NT2/D1 (cell line): ENCODE measurements around the gene CDK5RAP2.

Experiments used
- SUZ12 ChIP-seq: IDR thresholded peaks from 2 replicates; pipeline ENCODE4 v1.6.1; 2011; ENCODE audit not compliant: insufficient read length, insufficient read depth; ENCODE audit errors: extremely low read depth
- YY1 ChIP-seq: IDR thresholded peaks from 2 replicates; pipeline ENCODE4 v1.6.1; 2011; ENCODE audit not compliant: insufficient read length, insufficient read depth

DNA sequence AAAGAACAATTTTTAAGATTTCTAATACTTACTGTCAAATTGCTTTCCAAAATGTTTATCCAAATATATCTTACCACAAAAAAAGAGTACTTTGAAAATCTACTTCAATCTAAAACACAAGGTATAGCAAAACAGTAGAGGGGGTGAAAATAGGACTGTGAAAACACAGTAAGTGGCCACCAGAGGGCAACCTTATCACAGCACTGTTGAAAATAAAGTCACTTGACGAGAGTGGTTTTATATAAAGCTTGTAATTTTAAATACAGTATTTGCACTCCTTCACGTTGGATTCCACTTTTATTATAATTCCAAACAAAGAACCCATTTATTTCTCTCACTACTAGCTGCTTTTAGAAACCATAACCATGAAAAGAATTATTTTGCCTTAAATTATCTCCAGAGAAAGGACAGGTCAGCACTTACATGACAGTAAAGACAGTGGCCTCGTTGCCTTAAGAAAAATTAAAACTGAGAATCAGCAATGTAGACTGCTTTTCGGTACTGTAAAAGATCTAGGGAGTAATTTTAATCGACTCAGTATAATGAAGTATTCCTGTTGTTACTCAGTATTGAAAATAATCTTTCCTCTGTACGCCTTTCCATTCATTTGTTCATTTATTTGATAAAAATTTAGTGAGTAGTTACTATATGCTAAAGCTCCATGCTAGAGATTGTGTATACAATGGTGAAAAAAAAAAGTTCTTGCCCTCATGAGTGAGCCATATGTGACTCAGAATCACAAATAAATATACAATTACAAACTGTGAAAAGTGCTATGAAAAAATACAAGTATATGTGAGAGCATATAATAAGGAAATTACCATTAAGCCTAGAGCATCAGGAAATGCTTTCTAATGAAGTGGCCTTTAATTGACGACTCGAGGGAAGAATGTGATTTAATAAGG lies 40.0 kb upstream of the CDK5RAP2 start:
- TF ChIP-seq SUZ12 (no peak), YY1 (no peak)
